Measurements from ENCODE around the gene TUFM. TPM values are rescaled to one million over a fixed set of nuclear protein-coding genes. Genes with fewer than 3 reads are reported as not detected.
"Not testable (repeated sequence)": the region's sequence is repeated elsewhere in the genome, so short reads cannot be mapped to it uniquely, and the experiment has no call there.

The TUFM gene

GRCh38 chr16:28807445-28808120, 38.6 kb downstream of the TUFM start:
- H3K36me3 ChIP-seq (replicated peaks in 1 of 2; ENCODE audit: control insufficient read depth in 2 of 2, insufficient read depth in 2 of 2, low read length in 2 of 2); H4K91ac ChIP-seq (ENCODE audit: low read depth, low read length, poor library complexity); H3K4ac ChIP-seq (ENCODE audit: low read length); DNase-seq (ENCODE audit: low spot score); H2BK5ac ChIP-seq (ENCODE audit: low read length); H2AFZ ChIP-seq (ENCODE audit: low read length); H2BK15ac ChIP-seq (ENCODE audit: low read length); H2BK12ac ChIP-seq (ENCODE audit: low read length); H2BK120ac ChIP-seq (ENCODE audit: low read depth, low read length); H3K9me3 ChIP-seq (replicated peaks in 1 of 2; ENCODE audit: control insufficient read depth in 2 of 2, insufficient read depth in 1 of 2, low read depth in 1 of 2, low read length in 2 of 2); H3K9ac ChIP-seq (ENCODE audit: low read depth, low read length, poor library complexity); H3K14ac ChIP-seq (ENCODE audit: low read length); H3K23ac ChIP-seq (ENCODE audit: low read depth, low read length, poor library complexity); H3K4me3 ChIP-seq (ENCODE audit: low read length in 2 of 2); H3K18ac ChIP-seq (ENCODE audit: low read length); H3K79me1 ChIP-seq (ENCODE audit: low read depth, low read length); H3K4me1 ChIP-seq (ENCODE audit: control insufficient read depth in 2 of 2, insufficient read depth in 1 of 2, low read depth in 1 of 2, low read length in 2 of 2); H4K8ac ChIP-seq (ENCODE audit: low read depth, low read length); H3K27ac ChIP-seq (replicated peaks; ENCODE audit: low read length); H3K27me3 ChIP-seq (ENCODE audit: control insufficient read depth in 3 of 3, insufficient read depth in 3 of 3, low read depth in 1 of 3, low read length in 3 of 3); H2AK5ac ChIP-seq (ENCODE audit: low read depth, low read length); H3K4me2 ChIP-seq (ENCODE audit: insufficient read depth, low read length, poor library complexity, severe bottlenecking): not testable (repeated sequence)
- WGBS, 2 donors (ENCODE audit: extremely low coverage in 2 of 2, insufficient read length in 2 of 2, insufficient replicate concordance in 1 of 2) = no CpG with 5 or more reads among the region's 11 CpGs

- H2BK120ac ChIP-seq (ENCODE audit: low read depth, low read length); H3K18ac ChIP-seq (ENCODE audit: low read length); H3K4ac ChIP-seq (ENCODE audit: low read length); H3K4me3 ChIP-seq (ENCODE audit: low read length in 2 of 2); H2BK15ac ChIP-seq (ENCODE audit: low read length); H3K36me3 ChIP-seq (replicated peaks in 1 of 2; ENCODE audit: control insufficient read depth in 2 of 2, insufficient read depth in 2 of 2, low read length in 2 of 2); H3K4me2 ChIP-seq (ENCODE audit: insufficient read depth, low read length, poor library complexity, severe bottlenecking); H4K91ac ChIP-seq (ENCODE audit: low read depth, low read length, poor library complexity); H3K4me1 ChIP-seq (ENCODE audit: control insufficient read depth in 2 of 2, insufficient read depth in 1 of 2, low read depth in 1 of 2, low read length in 2 of 2); H2AFZ ChIP-seq (ENCODE audit: low read length); H3K27ac ChIP-seq (replicated peaks; ENCODE audit: low read length); H3K9me3 ChIP-seq (replicated peaks in 1 of 2; ENCODE audit: control insufficient read depth in 2 of 2, insufficient read depth in 1 of 2, low read depth in 1 of 2, low read length in 2 of 2); H3K27me3 ChIP-seq (ENCODE audit: control insufficient read depth in 3 of 3, insufficient read depth in 3 of 3, low read depth in 1 of 3, low read length in 3 of 3); H3K79me1 ChIP-seq (ENCODE audit: low read depth, low read length); H3K9ac ChIP-seq (ENCODE audit: low read depth, low read length, poor library complexity); H3K23ac ChIP-seq (ENCODE audit: low read depth, low read length, poor library complexity); H3K14ac ChIP-seq (ENCODE audit: low read length); H2BK12ac ChIP-seq (ENCODE audit: low read length); H4K8ac ChIP-seq (ENCODE audit: low read depth, low read length); H2BK5ac ChIP-seq (ENCODE audit: low read length); DNase-seq (ENCODE audit: low spot score); H2AK5ac ChIP-seq (ENCODE audit: low read depth, low read length): not testable (repeated sequence)
- no CpG with 5 or more reads among the region's 13 CpGs for WGBS, 2 donors (ENCODE audit: extremely low coverage in 2 of 2, insufficient read length in 2 of 2, insufficient replicate concordance in 1 of 2)
Measured at GRCh38 chr16:28802235-28803019, 43.7 kb downstream of the TUFM start.

Small RNA genes lying within 50 kb of the gene (small RNA-seq; reads per million reads assigned to genes)
- not detected for gene RF00416 (ENCODE audit: insufficient read depth)
